HepG2 (cell line): ENCODE measurements around the gene RAD51. TPM values are rescaled to one million over a fixed set of nuclear protein-coding genes. Genes with fewer than 3 reads are reported as not detected.

Source experiments
- DMTF1 ChIP-seq: sonication (generic); formaldehyde crosslinking; IDR thresholded peaks from 2 replicates; pipeline ENCODE4 v1.4.0; 2020; ENCODE audit warnings: mild to moderate bottlenecking, missing genetic modification reagents
- ELF4 ChIP-seq: sonication (generic); formaldehyde crosslinking; IDR thresholded peaks from 2 replicates; pipeline ENCODE4 v1.5.0; 2020; ENCODE audit warnings: missing genetic modification reagents, mild to moderate bottlenecking, moderate library complexity, borderline replicate concordance
- FOXC1 ChIP-seq: sonication (generic); formaldehyde crosslinking; IDR thresholded peaks from 2 replicates; pipeline ENCODE4 v1.8.0; 2022; ENCODE audit warnings: mild to moderate bottlenecking, missing genetic modification reagents, borderline replicate concordance
- GABPA ChIP-seq, 2 experiments: IDR thresholded peaks; 2 replicates each; pipeline ENCODE4 v1.6.1; 2011 to 2016; ENCODE audit warnings: low read depth in 2 of 2, low read length in 1 of 2, missing biosample characterization in 1 of 2, missing genetic modification characterization in 1 of 2
- HOXD1 ChIP-seq: sonication (generic); formaldehyde crosslinking; IDR thresholded peaks from 2 replicates; pipeline ENCODE4 v1.5.0; 2020; ENCODE audit warnings: missing genetic modification reagents
- IKZF5 ChIP-seq: IDR thresholded peaks from 2 replicates; pipeline ENCODE4 v1.6.1; 2018; ENCODE audit warnings: missing genetic modification reagents, mild to moderate bottlenecking, missing compliant biosample characterization
- MIER3 ChIP-seq: IDR thresholded peaks from 2 replicates; pipeline ENCODE4 v1.6.1; 2016; ENCODE audit warnings: missing compliant biosample characterization, borderline replicate concordance
- NCOA5 ChIP-seq: sonication (generic); formaldehyde crosslinking; IDR thresholded peaks from 2 replicates; pipeline ENCODE4 v1.4.0; 2020; ENCODE audit warnings: missing genetic modification reagents
- RNF219 ChIP-seq: sonication (generic); formaldehyde crosslinking; IDR thresholded peaks from 2 replicates; pipeline ENCODE4 v1.5.0; 2020; ENCODE audit warnings: mild to moderate bottlenecking, missing genetic modification reagents
- SAP130 ChIP-seq: IDR thresholded peaks from 2 replicates; pipeline ENCODE4 v1.6.1; 2016; ENCODE audit warnings: low read depth
- SMAD9 ChIP-seq: sonication (generic); formaldehyde crosslinking; IDR thresholded peaks from 2 replicates; pipeline ENCODE4 v1.5.1; 2020; ENCODE audit warnings: mild to moderate bottlenecking, missing genetic modification reagents
- TFDP2 ChIP-seq: sonication (generic); formaldehyde crosslinking; IDR thresholded peaks from 2 replicates; pipeline ENCODE4 v1.4.0; 2020; ENCODE audit warnings: missing genetic modification reagents
- USF2 ChIP-seq, 2 experiments: sonication (generic) in 1 of 2; formaldehyde crosslinking in 1 of 2; IDR thresholded peaks; 2 replicates each; pipeline versions ENCODE4 v1.5.1 to v1.6.1; 2011 to 2020; ENCODE audit warnings: borderline replicate concordance in 1 of 2, low read depth in 1 of 2, low read length in 1 of 2, mild to moderate bottlenecking in 1 of 2, missing genetic modification reagents in 1 of 2, moderate library complexity in 1 of 2
- ZNF280B ChIP-seq: sonication (generic); formaldehyde crosslinking; IDR thresholded peaks from 2 replicates; pipeline ENCODE4 v1.5.0; 2020; ENCODE audit warnings: missing genetic modification reagents, mild to moderate bottlenecking, borderline replicate concordance
- ZNF558 ChIP-seq: sonication (generic); formaldehyde crosslinking; IDR thresholded peaks from 2 replicates; pipeline ENCODE4 v1.9.0; 2022; ENCODE audit warnings: mild to moderate bottlenecking, missing genetic modification reagents, borderline replicate concordance
- polyA plus RNA-seq, 8 experiments: library from polyadenylated mRNA; depleted of rRNA in 3 of 8; stranded (reverse) in 7 of 8; unstranded in 1 of 8; fragments of >200 nt; fragmentation: Illumina TruSeq in 4 of 8; extraction: Trizol in 4 of 8; gene quantifications; 2 replicates each; pipeline versions ENCODE4 v1.2.1 to v1.2.3, GENCODE V29; 2011 to 2016; ENCODE audit warnings: low read depth in 4 of 8, missing spikeins in 1 of 8, mixed read lengths in 1 of 8; ENCODE audit not compliant: insufficient read depth in 1 of 8
- total RNA-seq, 5 experiments: library from RNA; depleted of rRNA; stranded (reverse); fragments of >200 nt; fragmentation: Illumina TruSeq; extraction: Trizol; gene quantifications; 2 replicates each; pipeline ENCODE4 v1.2.3, GENCODE V29; 2016; ENCODE audit warnings: low read depth in 1 of 5

RAD51 gene
- total and polyA plus RNA-seq, 2 of the 13 experiments (the other 11 are each of a cell fraction or from before 2014, with no cell fraction given), result 8.5 to 12.8 TPM

- TF ChIP-seq USF2 (IDR thresholded peaks at IDR 0.05; ENCODE audit: low read depth, low read length) (no peak), USF2 (CRISPR knock-in tag; IDR thresholded peaks at IDR 0.05; ENCODE audit: borderline replicate concordance) (no peak), GABPA (IDR thresholded peaks at IDR 0.05; ENCODE audit: low read depth, low read length) (no peak), GABPA (CRISPR knock-in tag; IDR thresholded peaks at IDR 0.05; ENCODE audit: low read depth) (no peak; the same call in 1 of the 2 replicates), ZNF280B (CRISPR knock-in tag) (peak; percentile 63), DMTF1 (no peak), HOXD1 (CRISPR knock-in tag) (peak; percentile 22; the same call in 1 of the 2 replicates), ELF4 (no peak), IKZF5 (peak; percentile 82), MIER3 (CRISPR knock-in tag) (no peak), SMAD9 (CRISPR knock-in tag) (no peak), NCOA5 (CRISPR knock-in tag) (no peak), FOXC1 (CRISPR knock-in tag) (peak; percentile 48), SAP130 (CRISPR knock-in tag) (peak; percentile 97), ZNF558 (0 out of 2 replicates have a peak, but pooled peaks have one; percentile 50), TFDP2 (CRISPR knock-in tag) (peak; percentile 97), RNF219 (CRISPR knock-in tag) (no peak)
Measured at GRCh38 chr15:40754883-40755811, 60.2 kb downstream of the RAD51 start, which contains the start of gene RMDN3 (continued).
